ENCODE data around the gene KCNS3.

KCNS3 gene

GRCh38 chr2:17851731-17852585 is 26.5 kb upstream of the KCNS3 start:
- POLR2A ChIA-PET: no interaction called here
- CTCF ChIA-PET: interaction anchor here (0.7 to 1.4 kb wide), 2 partner anchors 72 to 268 kb away, joined by 3 read pairs; no protein-coding TSS in a partner anchor
- no peak for TF ChIP-seq ZNF384 (IDR thresholded peaks at IDR 0.05)
- TF ChIP-seq BHLHE40 (IDR thresholded peaks at IDR 0.05; ENCODE audit: borderline replicate concordance): no peak
- DNase-seq (ENCODE audit: extremely low spot score): peak; percentile 68

GRCh38 chr2:17853799-17854198 is 24.7 kb upstream of the KCNS3 start:
- ChIA-PET CTCF (no interaction called here), POLR2A (no interaction called here)
- TF ChIP-seq FOXK2 (IDR thresholded peaks at IDR 0.05) (no peak), NFRKB (IDR thresholded peaks at IDR 0.05) (no peak), ELF4 (IDR thresholded peaks at IDR 0.05) (no peak), SUZ12 (IDR thresholded peaks at IDR 0.05) (no peak), SP1 (IDR thresholded peaks at IDR 0.05) (no peak), ZNF384 (IDR thresholded peaks at IDR 0.05) (no peak), BHLHE40 (IDR thresholded peaks at IDR 0.05; ENCODE audit: borderline replicate concordance) (no peak), LEF1 (IDR thresholded peaks at IDR 0.05; ENCODE audit: borderline replicate concordance) (no peak)

DNA sequence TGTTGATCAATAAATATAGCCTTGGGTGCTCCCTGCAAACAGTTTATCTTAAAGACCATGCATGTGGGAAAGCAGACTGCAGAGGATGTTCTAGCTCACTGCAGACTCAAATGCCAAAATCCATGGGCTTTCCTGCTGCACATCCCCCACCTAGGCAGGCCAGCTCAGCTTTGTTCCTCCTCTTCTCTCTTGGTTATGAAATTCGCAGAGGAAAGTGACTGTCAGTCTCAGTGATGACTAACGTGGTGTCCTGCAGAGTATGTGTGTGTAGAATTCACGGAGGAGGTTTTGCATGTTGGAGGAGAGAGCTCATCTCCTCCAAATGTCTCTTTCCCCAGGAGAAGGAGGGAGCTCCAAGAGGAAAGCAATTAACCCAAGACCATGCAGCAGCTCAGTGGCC is 21.4 kb upstream of the KCNS3 start:
- ChIA-PET POLR2A (no interaction called here), CTCF (no interaction called here)
- no peak for TF ChIP-seq BHLHE40 (IDR thresholded peaks at IDR 0.05; ENCODE audit: borderline replicate concordance)
- TF ChIP-seq SP1 (IDR thresholded peaks at IDR 0.05): no peak
- no peak for TF ChIP-seq ELF4 (IDR thresholded peaks at IDR 0.05)
- DNase-seq (ENCODE audit: extremely low spot score): no peak

More at GRCh38 chr2:17853799-17854198, 24.7 kb upstream of the KCNS3 start:
- DNase-seq (ENCODE audit: extremely low spot score): no peak

DNA sequence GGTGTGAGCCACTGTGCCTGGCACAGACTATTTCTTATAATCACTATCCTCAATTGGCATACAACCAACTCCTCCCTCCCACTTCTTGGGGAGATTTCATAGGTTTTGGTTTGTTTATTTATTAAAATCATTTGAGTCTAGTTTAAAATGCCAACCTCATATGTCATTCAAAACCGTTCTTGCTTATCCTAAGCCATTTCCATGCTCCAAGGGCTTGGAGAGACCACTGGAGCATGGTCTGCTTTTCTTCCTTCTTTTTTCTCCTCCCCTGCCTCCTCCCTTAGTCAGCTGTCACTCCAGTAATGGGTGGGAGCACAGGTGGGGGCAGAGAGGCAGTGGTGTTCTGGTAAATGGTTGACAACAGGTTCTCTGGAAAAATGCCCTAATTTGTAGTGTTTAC is 20.4 kb upstream of the KCNS3 start:
- ChIA-PET CTCF (no interaction called here), POLR2A (no interaction called here)
- DNase-seq (ENCODE audit: extremely low spot score): no peak
- TF ChIP-seq FOXA1 (IDR thresholded peaks at IDR 0.05) (no peak), ZNF384 (IDR thresholded peaks at IDR 0.05) (no peak), SP1 (IDR thresholded peaks at IDR 0.05) (no peak), NFRKB (IDR thresholded peaks at IDR 0.05) (no peak), SUZ12 (IDR thresholded peaks at IDR 0.05) (no peak), ARNT (IDR thresholded peaks at IDR 0.05) (no peak), L3MBTL2 (conservative IDR thresholded peaks at IDR 0.05) (no peak), BHLHE40 (IDR thresholded peaks at IDR 0.05; ENCODE audit: borderline replicate concordance) (no peak), CTBP1 (IDR thresholded peaks at IDR 0.05; ENCODE audit: borderline replicate concordance) (no peak), FOXK2 (IDR thresholded peaks at IDR 0.05) (no peak), FOXM1 (IDR thresholded peaks at IDR 0.05; ENCODE audit: borderline replicate concordance) (no peak), TARDBP (IDR thresholded peaks at IDR 0.05) (no peak), LEF1 (IDR thresholded peaks at IDR 0.05; ENCODE audit: borderline replicate concordance) (no peak), HDGF (IDR thresholded peaks at IDR 0.05; ENCODE audit: borderline replicate concordance) (no peak), ELF4 (IDR thresholded peaks at IDR 0.05) (no peak)
- TF ChIP-seq, protein P1, sequence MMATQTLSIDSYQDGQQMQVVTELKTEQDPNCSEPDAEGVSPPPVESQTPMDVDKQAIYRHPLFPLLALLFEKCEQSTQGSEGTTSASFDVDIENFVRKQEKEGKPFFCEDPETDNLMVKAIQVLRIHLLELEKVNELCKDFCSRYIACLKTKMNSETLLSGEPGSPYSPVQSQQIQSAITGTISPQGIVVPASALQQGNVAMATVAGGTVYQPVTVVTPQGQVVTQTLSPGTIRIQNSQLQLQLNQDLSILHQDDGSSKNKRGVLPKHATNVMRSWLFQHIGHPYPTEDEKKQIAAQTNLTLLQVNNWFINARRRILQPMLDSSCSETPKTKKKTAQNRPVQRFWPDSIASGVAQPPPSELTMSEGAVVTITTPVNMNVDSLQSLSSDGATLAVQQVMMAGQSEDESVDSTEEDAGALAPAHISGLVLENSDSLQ (IDR thresholded peaks at IDR 0.05): no peak

GRCh38 chr2:17863539-17863938 is 14.9 kb upstream of the KCNS3 start:
- ChIA-PET CTCF (no interaction called here), POLR2A (no interaction called here)
- TF ChIP-seq FOXK2 (IDR thresholded peaks at IDR 0.05): no peak
- no peak for TF ChIP-seq HDGF (IDR thresholded peaks at IDR 0.05; ENCODE audit: borderline replicate concordance)
- TF ChIP-seq FOXA1 (IDR thresholded peaks at IDR 0.05): no peak
- no peak for DNase-seq (ENCODE audit: extremely low spot score)

DNA sequence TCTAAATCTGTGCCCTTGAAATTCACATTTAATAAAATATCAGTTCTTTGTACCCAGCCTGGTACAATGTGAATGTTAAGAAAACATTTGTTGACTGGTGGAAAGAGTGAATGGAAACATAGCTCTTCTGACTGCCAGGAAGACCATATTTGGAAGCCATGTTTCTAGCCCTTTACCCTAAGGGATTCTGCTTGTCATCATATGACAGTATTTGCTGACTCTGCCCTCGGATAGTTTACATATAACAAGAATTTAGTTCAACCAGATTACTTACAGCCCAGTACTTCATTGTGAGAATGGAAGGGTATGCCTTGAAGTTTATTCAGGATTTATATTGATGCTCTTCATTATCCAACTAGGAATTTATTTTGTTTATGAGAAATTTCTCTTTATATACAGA is 13.8 kb upstream of the KCNS3 start:
- ChIA-PET CTCF (no interaction called here), POLR2A (no interaction called here)
- DNase-seq (ENCODE audit: extremely low spot score): no peak
- TF ChIP-seq FOXK2 (IDR thresholded peaks at IDR 0.05): no peak
- TF ChIP-seq, protein P1 (IDR thresholded peaks at IDR 0.05): no peak
- no peak for TF ChIP-seq HDGF (IDR thresholded peaks at IDR 0.05; ENCODE audit: borderline replicate concordance)
- TF ChIP-seq L3MBTL2 (conservative IDR thresholded peaks at IDR 0.05): no peak
- no peak for TF ChIP-seq LEF1 (IDR thresholded peaks at IDR 0.05; ENCODE audit: borderline replicate concordance)
- no peak for TF ChIP-seq SP1 (IDR thresholded peaks at IDR 0.05)
- TF ChIP-seq BHLHE40 (IDR thresholded peaks at IDR 0.05; ENCODE audit: borderline replicate concordance): no peak
- no peak for TF ChIP-seq NFRKB (IDR thresholded peaks at IDR 0.05)
- no peak for TF ChIP-seq TARDBP (IDR thresholded peaks at IDR 0.05)

GRCh38 chr2:17867133-17867532 is 11.3 kb upstream of the KCNS3 start:
- DNase-seq (ENCODE audit: extremely low spot score): no peak
- CTCF ChIA-PET: no interaction called here
- TF ChIP-seq, protein P1 (IDR thresholded peaks at IDR 0.05): no peak
- no peak for TF ChIP-seq TARDBP (IDR thresholded peaks at IDR 0.05)
- TF ChIP-seq LEF1 (IDR thresholded peaks at IDR 0.05; ENCODE audit: borderline replicate concordance): no peak
- no peak for TF ChIP-seq BHLHE40 (IDR thresholded peaks at IDR 0.05; ENCODE audit: borderline replicate concordance)
- no peak for TF ChIP-seq FOXA1 (IDR thresholded peaks at IDR 0.05)
- TF ChIP-seq ARNT (IDR thresholded peaks at IDR 0.05): no peak
- no peak for TF ChIP-seq ZNF384 (IDR thresholded peaks at IDR 0.05)
- no peak for TF ChIP-seq L3MBTL2 (conservative IDR thresholded peaks at IDR 0.05)
- no peak for TF ChIP-seq SP1 (IDR thresholded peaks at IDR 0.05)
- no peak for TF ChIP-seq ELF4 (IDR thresholded peaks at IDR 0.05)
- no peak for TF ChIP-seq NFRKB (IDR thresholded peaks at IDR 0.05)
- TF ChIP-seq SUZ12 (IDR thresholded peaks at IDR 0.05): no peak
- no peak for TF ChIP-seq FOXK2 (IDR thresholded peaks at IDR 0.05)
- POLR2A ChIA-PET: interaction anchor here (0.7 kb wide), 1 partner anchor 11 kb away, joined by 3 read pairs; the partner anchor contains the start of gene KCNS3

Data from HEK293T (cell line).